ENCODE results near the gene SPATA4. TPM values are rescaled to one million over a fixed set of nuclear protein-coding genes. Genes with fewer than 3 reads are reported as not detected.
"Not testable (repeated sequence)": the region's sequence is repeated elsewhere in the genome, so short reads cannot be mapped to it uniquely, and the experiment has no call there.

Gene SPATA4
- total RNA-seq, 3 donors from 2014 or later = 0.66 to 1.3 TPM; not detected in 1

GRCh38 chr4:176222149-176222548 lies 26.8 kb upstream of the SPATA4 start:
- H3K27ac ChIP-seq = no peak overlapping the region
- no peak overlapping the region for H3K4me3 ChIP-seq
- H3K36me3 ChIP-seq = no peaks in the 10 kb centered on the region
- no peak for DNase-seq (ENCODE audit: low spot score in 2 of 2)
- no peaks in the 10 kb centered on the region for H3K27me3 ChIP-seq
- intact Hi-C loops (cut with DNase I; ENCODE audit: low total_unique reads) = no loop called here
- H3K9me3 ChIP-seq = no peaks in the 10 kb centered on the region
- no peaks in the 10 kb centered on the region for H3K4me1 ChIP-seq
- no peak for TF ChIP-seq CTCF (IDR thresholded peaks at IDR 0.05)
- no peak for TF ChIP-seq POLR2AphosphoS5 (IDR thresholded peaks at IDR 0.05)
- TF ChIP-seq POLR2A (IDR thresholded peaks at IDR 0.05) = no peak

- TF ChIP-seq POLR2AphosphoS5 (IDR thresholded peaks at IDR 0.05) (no peak), POLR2A (IDR thresholded peaks at IDR 0.05) (no peak), CTCF (IDR thresholded peaks at IDR 0.05) (no peak)
- no peaks in the 10 kb centered on the region for H3K4me1 ChIP-seq
- no peak overlapping the region for H3K27ac ChIP-seq
- intact Hi-C loops (cut with DNase I; ENCODE audit: low total_unique reads) = no loop called here
- H3K9me3 ChIP-seq = no peaks in the 10 kb centered on the region
- DNase-seq (ENCODE audit: low spot score in 2 of 2) = no peak
- no peak overlapping the region for H3K4me3 ChIP-seq
- no peaks in the 10 kb centered on the region for H3K36me3 ChIP-seq
- H3K27me3 ChIP-seq = no peaks in the 10 kb centered on the region
Observed at GRCh38 chr4:176217510-176217909, 22.1 kb upstream of the SPATA4 start.

- H3K27me3 ChIP-seq; DNase-seq (ENCODE audit: low spot score in 2 of 2); H3K4me3 ChIP-seq; intact Hi-C loops (cut with DNase I; ENCODE audit: low total_unique reads); H3K4me1 ChIP-seq; H3K27ac ChIP-seq; H3K36me3 ChIP-seq; H3K9me3 ChIP-seq: not testable (repeated sequence)
Observed at GRCh38 chr4:176212351-176212750, 17.0 kb upstream of the SPATA4 start.

GRCh38 chr4:176210579-176211296 lies 15.4 kb upstream of the SPATA4 start:
- intact Hi-C loops (cut with DNase I; ENCODE audit: low total_unique reads) = no loop called here
- Histone ChIP-seq H3K36me3 (no peaks in the 10 kb centered on the region), H3K4me1 (no peaks in the 10 kb centered on the region)

GRCh38 chr4:176210101-176210500 lies 14.7 kb upstream of the SPATA4 start:
- intact Hi-C loops (cut with DNase I; ENCODE audit: low total_unique reads) = no loop called here
- Histone ChIP-seq H3K27me3 (peaks cover 0 to 9% of the 10 kb centered on the region in 2 donors), H3K4me1 (no peaks in the 10 kb centered on the region), H3K9me3 (no peaks in the 10 kb centered on the region), H3K36me3 (no peaks in the 10 kb centered on the region), H3K27ac (no peak overlapping the region), H3K4me3 (no peak overlapping the region)
- DNase-seq (ENCODE audit: low spot score in 2 of 2) = no peak
- TF ChIP-seq POLR2A (IDR thresholded peaks at IDR 0.05) (no peak), CTCF (IDR thresholded peaks at IDR 0.05) (no peak), POLR2AphosphoS5 (IDR thresholded peaks at IDR 0.05) (no peak)

More at GRCh38 chr4:176210579-176211296, 15.4 kb upstream of the SPATA4 start:
- Histone ChIP-seq H3K9me3 (no peaks in the 10 kb centered on the region), H3K27ac (no peak overlapping the region), H3K4me3 (no peak overlapping the region), H3K27me3 (peaks cover 0 to 5% of the 10 kb centered on the region in 2 donors)
- no peak for TF ChIP-seq POLR2A (IDR thresholded peaks at IDR 0.05)
- no peak for TF ChIP-seq CTCF (IDR thresholded peaks at IDR 0.05)
- no peak for DNase-seq (ENCODE audit: low spot score in 2 of 2)
